Measurements from ENCODE around the gene TNFAIP1.

DNA sequence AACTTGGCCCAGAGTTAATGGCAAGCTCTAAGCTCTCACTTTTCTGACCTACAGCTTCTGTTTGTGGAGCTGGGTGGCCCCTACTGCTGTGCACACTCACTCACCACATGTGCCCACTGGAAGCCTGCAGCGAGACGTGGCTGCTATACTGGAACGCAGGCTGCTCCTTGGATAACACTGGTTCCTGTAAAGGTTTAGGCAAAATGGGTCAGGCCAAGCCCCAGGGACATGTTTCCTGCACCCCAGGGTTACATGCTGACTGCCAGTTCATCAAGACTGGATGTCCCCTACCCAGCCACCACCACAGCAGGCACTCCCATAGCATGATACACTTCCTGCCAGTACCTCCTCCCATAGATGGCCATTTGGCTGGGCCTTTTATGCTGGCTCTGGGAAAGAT is 13.4 kb downstream of the TNFAIP1 start:
- TF ChIP-seq, protein P1, sequence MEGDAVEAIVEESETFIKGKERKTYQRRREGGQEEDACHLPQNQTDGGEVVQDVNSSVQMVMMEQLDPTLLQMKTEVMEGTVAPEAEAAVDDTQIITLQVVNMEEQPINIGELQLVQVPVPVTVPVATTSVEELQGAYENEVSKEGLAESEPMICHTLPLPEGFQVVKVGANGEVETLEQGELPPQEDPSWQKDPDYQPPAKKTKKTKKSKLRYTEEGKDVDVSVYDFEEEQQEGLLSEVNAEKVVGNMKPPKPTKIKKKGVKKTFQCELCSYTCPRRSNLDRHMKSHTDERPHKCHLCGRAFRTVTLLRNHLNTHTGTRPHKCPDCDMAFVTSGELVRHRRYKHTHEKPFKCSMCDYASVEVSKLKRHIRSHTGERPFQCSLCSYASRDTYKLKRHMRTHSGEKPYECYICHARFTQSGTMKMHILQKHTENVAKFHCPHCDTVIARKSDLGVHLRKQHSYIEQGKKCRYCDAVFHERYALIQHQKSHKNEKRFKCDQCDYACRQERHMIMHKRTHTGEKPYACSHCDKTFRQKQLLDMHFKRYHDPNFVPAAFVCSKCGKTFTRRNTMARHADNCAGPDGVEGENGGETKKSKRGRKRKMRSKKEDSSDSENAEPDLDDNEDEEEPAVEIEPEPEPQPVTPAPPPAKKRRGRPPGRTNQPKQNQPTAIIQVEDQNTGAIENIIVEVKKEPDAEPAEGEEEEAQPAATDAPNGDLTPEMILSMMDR (IDR thresholded peaks at IDR 0.05): no peak
- no peak for TF ChIP-seq POLR2A (IDR thresholded peaks at IDR 0.05)

All from gastroesophageal sphincter (tissue), 3 donors.